BJ (cell line): ENCODE data around the gene VTI1B. TPM values are rescaled to one million over a fixed set of nuclear protein-coding genes. Genes with fewer than 3 reads are reported as not detected.
"Not testable (repeated sequence)": the region's sequence is repeated elsewhere in the genome, so short reads cannot be mapped to it uniquely, and the experiment has no call there.

ENCODE experiments used
- CTCF ChIA-PET: fragments of 350-600 bp; formaldehyde crosslinking; extraction: SDS; loops from one replicate; lab custom pipeline; 2021; ENCODE audit warnings: antibody characterized with exemption, inconsistent platforms; lab: Yijun Ruan, JAX
- POLR2A ChIA-PET: fragments of 300-600 bp; sonication (Branson Sonifier 250); formaldehyde crosslinking; extraction: SDS; loops from one replicate; lab custom pipeline; 2021; ENCODE audit warnings: antibody characterized with exemption; lab: Charles Lee
- DNase-seq: peaks from one replicate; pipeline ENCODE4 v3.0.0-alpha.2; 2011; ENCODE audit warnings: low read depth
- H3K27me3 ChIP-seq: 2 replicates; pipeline ENCODE4 v1.6.0; 2011; ENCODE audit warnings: low read length; ENCODE audit not compliant: control insufficient read depth, insufficient read depth
- H3K36me3 ChIP-seq: 2 replicates; pipeline ENCODE4 v1.5.1; 2011; ENCODE audit warnings: low read length; ENCODE audit not compliant: control insufficient read depth, insufficient read depth
- H3K4me3 ChIP-seq: 2 replicates; pipeline ENCODE4 v1.5.1; 2011; ENCODE audit warnings: low read depth, mild to moderate bottlenecking, control low read depth, low read length
- CTCF ChIP-seq: IDR thresholded peaks from 2 replicates; pipeline ENCODE4 v1.5.1; 2011; ENCODE audit warnings: low read depth, mild to moderate bottlenecking, control low read depth, inconsistent platforms, low read length, moderate library complexity; ENCODE audit not compliant: insufficient read depth
- polyA plus RNA-seq: library from polyadenylated mRNA; depleted of rRNA; stranded (reverse); fragments of >200 nt; gene quantifications from 2 replicates; pipeline ENCODE4 v1.2.3, GENCODE V29; 2011

The VTI1B gene
- polyA plus RNA-seq, 1 experiment, result 66.2 TPM

- H3K4me3 ChIP-seq, result no peak overlapping the region
- no peaks in the 10 kb centered on the region for H3K27me3 ChIP-seq
- DNase-seq, result no peak
- TF ChIP-seq CTCF, result no peak
- CTCF ChIA-PET, result interaction anchor here (1.2 kb wide), 1 partner anchor 17 kb away, joined by 3 read pairs; no protein-coding TSS in a partner anchor
- no peaks in the 10 kb centered on the region for H3K36me3 ChIP-seq
- POLR2A ChIA-PET, result no interaction called here
These were observed 38.0 kb downstream of the VTI1B start for GRCh38 chr14:67636361-67636919.

- H3K36me3 ChIP-seq, result no peaks in the 10 kb centered on the region
- ChIA-PET POLR2A (no interaction called here), CTCF (interaction anchor here (1.4 kb wide), 1 partner anchor 206 kb away, joined by 3 read pairs; no protein-coding TSS in a partner anchor)
- H3K4me3 ChIP-seq, result no peak overlapping the region
- TF ChIP-seq CTCF, result no peak
- no peak for DNase-seq
- no peaks in the 10 kb centered on the region for H3K27me3 ChIP-seq
These were observed 40.8 kb downstream of the VTI1B start for GRCh38 chr14:67633451-67634147.

GRCh38 chr14:67630938-67631337, 43.5 kb downstream of the VTI1B start:
- TF ChIP-seq CTCF, result no peak
- H3K27me3 ChIP-seq, result no peaks in the 10 kb centered on the region
- ChIA-PET CTCF (interaction anchor here (0.7 to 0.9 kb wide), 3 partner anchors 8 to 82 kb away, joined by 3 to 4 read pairs (median 3); no protein-coding TSS in a partner anchor), POLR2A (no interaction called here)
- H3K4me3 ChIP-seq, result no peak overlapping the region
- no peak for DNase-seq
- no peaks in the 10 kb centered on the region for H3K36me3 ChIP-seq

- H3K36me3 ChIP-seq, result no peaks in the 10 kb centered on the region
- no peaks in the 10 kb centered on the region for H3K27me3 ChIP-seq
- no peak for DNase-seq
- CTCF ChIA-PET, result interaction anchor here (0.7 kb wide), 1 partner anchor 46 kb away, joined by 3 read pairs; no protein-coding TSS in a partner anchor
- H3K4me3 ChIP-seq, result no peak overlapping the region
- TF ChIP-seq CTCF, result no peak
- POLR2A ChIA-PET, result no interaction called here
These were observed 44.2 kb downstream of the VTI1B start for GRCh38 chr14:67630186-67630585.

GRCh38 chr14:67627519-67627918, 46.9 kb downstream of the VTI1B start:
- H3K27me3 ChIP-seq, result no peaks in the 10 kb centered on the region
- ChIA-PET CTCF (interaction anchor here (1.4 kb wide), 1 partner anchor 16 kb away, joined by 4 read pairs; no protein-coding TSS in a partner anchor), POLR2A (no interaction called here)
- no peak for DNase-seq
- no peak for TF ChIP-seq CTCF
- H3K4me3 ChIP-seq, result no peak overlapping the region
- no peaks in the 10 kb centered on the region for H3K36me3 ChIP-seq

GRCh38 chr14:67626131-67626530, 48.3 kb downstream of the VTI1B start:
- DNase-seq, H3K4me3 ChIP-seq, H3K27me3 ChIP-seq, POLR2A ChIA-PET, CTCF ChIA-PET, H3K36me3 ChIP-seq: not testable (repeated sequence)
